Stimulated activated CD8-positive, alpha-beta memory T cell treated with anti-CD3 and anti-CD28 coated beads, Interleukin-12 subunit alpha, Interleukin-12 subunit beta, amount 100 ng/mL, for 24 hours (primary cell): ENCODE data around the gene GLIS1.

ENCODE experiments used
- DNase-seq: peaks from one replicate; pipeline ENCODE4 v3.0.0-alpha.2; 2020; ENCODE audit errors: extremely low read depth

GLIS1 gene

GRCh38 chr1:53548031-53548491 is 190.9 kb downstream of the GLIS1 start:
- no peak for DNase-seq

GRCh38 chr1:53547231-53547790 is 191.7 kb downstream of the GLIS1 start:
- DNase-seq: no peak

- no peak for DNase-seq
These were observed 192.4 kb downstream of the GLIS1 start for GRCh38 chr1:53546409-53547155.

GRCh38 chr1:53545663-53546408 is 193.1 kb downstream of the GLIS1 start:
- no peak for DNase-seq

- no peak for DNase-seq
These were observed 194.0 kb downstream of the GLIS1 start for GRCh38 chr1:53544728-53545515.

GRCh38 chr1:53543778-53544695 is 194.9 kb downstream of the GLIS1 start:
- no peak for DNase-seq

GRCh38 chr1:53543130-53543777 is 195.7 kb downstream of the GLIS1 start:
- DNase-seq: no peak

GRCh38 chr1:53542551-53542950 is 196.4 kb downstream of the GLIS1 start:
- DNase-seq: no peak

GRCh38 chr1:53541761-53542550 is 197.0 kb downstream of the GLIS1 start:
- no peak for DNase-seq

- no peak for DNase-seq
These were observed 197.7 kb downstream of the GLIS1 start for GRCh38 chr1:53541263-53541625.

- no peak for DNase-seq
These were observed 198.2 kb downstream of the GLIS1 start for GRCh38 chr1:53540604-53541262.

- no peak for DNase-seq
These were observed 199.0 kb downstream of the GLIS1 start for GRCh38 chr1:53539711-53540603.

- DNase-seq: no peak
These were observed 199.7 kb downstream of the GLIS1 start for GRCh38 chr1:53539226-53539625.

- no peak for DNase-seq
These were observed 202.4 kb downstream of the GLIS1 start for GRCh38 chr1:53536606-53537005.

GRCh38 chr1:53535846-53536245 is 203.1 kb downstream of the GLIS1 start:
- DNase-seq: no peak

- DNase-seq: no peak
These were observed 203.7 kb downstream of the GLIS1 start for GRCh38 chr1:53535226-53535625.

- no peak for DNase-seq
These were observed 206.1 kb downstream of the GLIS1 start for GRCh38 chr1:53532912-53533311.

GRCh38 chr1:53532377-53532776 is 206.6 kb downstream of the GLIS1 start:
- no peak for DNase-seq
